OCI-LY1 (cell line): Measurements from ENCODE around the gene AURKAIP1.

Experiments
- EZH2 ChIP-seq: fragments of 200-600 bp; sonication (generic), shearing (Covaris generic); IDR thresholded peaks from 2 replicates; pipeline ENCODE4 v1.8.0; 2017; ENCODE audit warnings: borderline replicate concordance, mixed run types, mild to moderate bottlenecking, antibody characterized with exemption, low read length, moderate library complexity, mixed read lengths
- TF ChIP-seq, protein P1 (sequence below): fragments of 200-600 bp; sonication (generic), shearing (Covaris generic); IDR thresholded peaks from 2 replicates; pipeline ENCODE4 v1.5.1; 2017; ENCODE audit warnings: mild to moderate bottlenecking, antibody characterized with exemption, low read length, moderate library complexity, mixed read lengths

- TF ChIP-seq, protein P1, sequence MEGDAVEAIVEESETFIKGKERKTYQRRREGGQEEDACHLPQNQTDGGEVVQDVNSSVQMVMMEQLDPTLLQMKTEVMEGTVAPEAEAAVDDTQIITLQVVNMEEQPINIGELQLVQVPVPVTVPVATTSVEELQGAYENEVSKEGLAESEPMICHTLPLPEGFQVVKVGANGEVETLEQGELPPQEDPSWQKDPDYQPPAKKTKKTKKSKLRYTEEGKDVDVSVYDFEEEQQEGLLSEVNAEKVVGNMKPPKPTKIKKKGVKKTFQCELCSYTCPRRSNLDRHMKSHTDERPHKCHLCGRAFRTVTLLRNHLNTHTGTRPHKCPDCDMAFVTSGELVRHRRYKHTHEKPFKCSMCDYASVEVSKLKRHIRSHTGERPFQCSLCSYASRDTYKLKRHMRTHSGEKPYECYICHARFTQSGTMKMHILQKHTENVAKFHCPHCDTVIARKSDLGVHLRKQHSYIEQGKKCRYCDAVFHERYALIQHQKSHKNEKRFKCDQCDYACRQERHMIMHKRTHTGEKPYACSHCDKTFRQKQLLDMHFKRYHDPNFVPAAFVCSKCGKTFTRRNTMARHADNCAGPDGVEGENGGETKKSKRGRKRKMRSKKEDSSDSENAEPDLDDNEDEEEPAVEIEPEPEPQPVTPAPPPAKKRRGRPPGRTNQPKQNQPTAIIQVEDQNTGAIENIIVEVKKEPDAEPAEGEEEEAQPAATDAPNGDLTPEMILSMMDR, result no peak
- TF ChIP-seq EZH2, result no peak
These were observed 23.7 kb upstream of the AURKAIP1 start for GRCh38 chr1:1398677-1399186.
